ENCODE results near the gene ALDH9A1. TPM values are rescaled to one million over a fixed set of nuclear protein-coding genes. Genes with fewer than 3 reads are reported as not detected.

ALDH9A1 gene
- total RNA-seq, 1 donor from 2014 or later: 35.2 TPM

DNA sequence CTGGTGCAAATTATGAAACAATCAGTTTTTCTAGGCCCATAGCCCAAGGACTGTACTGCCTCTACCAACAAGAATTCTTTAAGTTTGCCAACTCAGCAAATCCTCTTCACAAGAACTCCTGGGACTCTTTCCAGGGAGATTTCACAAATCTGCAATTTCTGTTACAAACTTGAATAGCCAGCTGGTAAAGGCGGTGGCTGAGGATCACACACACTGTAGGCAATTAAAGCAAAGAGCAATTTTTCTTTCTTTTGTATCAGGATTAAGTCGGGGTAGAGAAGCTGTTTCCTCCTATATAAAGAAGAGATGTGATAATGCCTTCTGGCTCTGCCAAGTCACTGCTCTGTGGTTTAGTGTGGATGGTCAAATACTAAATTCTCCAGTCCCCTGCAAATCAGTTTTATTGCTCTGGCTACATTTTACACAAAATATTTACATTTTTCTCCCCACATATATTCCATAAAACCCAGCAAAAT lies 1.7 kb downstream of the ALDH9A1 start:
- no peak for DNase-seq (ENCODE audit: low spot score in 2 of 2, unreplicated experiment in 2 of 2)

DNA sequence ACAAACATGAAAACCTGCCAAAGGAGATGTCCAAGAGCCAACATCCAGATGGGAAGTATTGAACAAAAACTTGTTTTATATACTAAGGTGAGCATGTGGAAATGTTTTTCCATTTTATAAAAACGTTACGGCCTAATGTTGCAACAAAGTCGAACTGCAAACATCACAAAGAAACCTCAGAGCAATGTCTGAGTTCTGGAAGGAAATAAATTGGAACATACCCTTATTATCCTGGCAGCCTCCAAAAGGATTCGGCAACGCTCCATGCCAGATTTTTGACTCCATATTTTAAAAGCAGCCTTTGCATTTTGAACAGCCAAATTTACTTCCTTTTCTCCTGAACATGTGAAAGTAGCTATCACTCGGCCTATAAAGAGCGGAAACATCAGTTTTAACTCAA lies 3.3 kb downstream of the ALDH9A1 start:
- Mint-ChIP-seq H3K4me1 (peaks cover 19% of the 10 kb centered on the region), H3K27ac (no peak overlapping the region), H3K27me3 (ENCODE audit: low read depth) (no peaks in the 10 kb centered on the region), H3K36me3 (peaks cover 30% of the 10 kb centered on the region), H3K9me3 (peaks cover 12% of the 10 kb centered on the region), H3K4me3 (no peak overlapping the region)
- DNase-seq (ENCODE audit: low spot score in 2 of 2, unreplicated experiment in 2 of 2): no peak
- TF ChIP-seq, protein P1, sequence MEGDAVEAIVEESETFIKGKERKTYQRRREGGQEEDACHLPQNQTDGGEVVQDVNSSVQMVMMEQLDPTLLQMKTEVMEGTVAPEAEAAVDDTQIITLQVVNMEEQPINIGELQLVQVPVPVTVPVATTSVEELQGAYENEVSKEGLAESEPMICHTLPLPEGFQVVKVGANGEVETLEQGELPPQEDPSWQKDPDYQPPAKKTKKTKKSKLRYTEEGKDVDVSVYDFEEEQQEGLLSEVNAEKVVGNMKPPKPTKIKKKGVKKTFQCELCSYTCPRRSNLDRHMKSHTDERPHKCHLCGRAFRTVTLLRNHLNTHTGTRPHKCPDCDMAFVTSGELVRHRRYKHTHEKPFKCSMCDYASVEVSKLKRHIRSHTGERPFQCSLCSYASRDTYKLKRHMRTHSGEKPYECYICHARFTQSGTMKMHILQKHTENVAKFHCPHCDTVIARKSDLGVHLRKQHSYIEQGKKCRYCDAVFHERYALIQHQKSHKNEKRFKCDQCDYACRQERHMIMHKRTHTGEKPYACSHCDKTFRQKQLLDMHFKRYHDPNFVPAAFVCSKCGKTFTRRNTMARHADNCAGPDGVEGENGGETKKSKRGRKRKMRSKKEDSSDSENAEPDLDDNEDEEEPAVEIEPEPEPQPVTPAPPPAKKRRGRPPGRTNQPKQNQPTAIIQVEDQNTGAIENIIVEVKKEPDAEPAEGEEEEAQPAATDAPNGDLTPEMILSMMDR (IDR thresholded peaks at IDR 0.05; ENCODE audit: unreplicated experiment): no peak

More for the DNA sequence above, 1.7 kb downstream of the ALDH9A1 start:
- H3K4me3 Mint-ChIP-seq: peak overlapping the region; percentile 37
- H3K27ac Mint-ChIP-seq: peak overlapping the region; percentile 65
- peaks cover 8% of the 10 kb centered on the region for H3K27me3 Mint-ChIP-seq (ENCODE audit: low read depth)
- peaks cover 19% of the 10 kb centered on the region for H3K4me1 Mint-ChIP-seq
- TF ChIP-seq, protein P1 (IDR thresholded peaks at IDR 0.05; ENCODE audit: unreplicated experiment): no peak
- H3K9me3 Mint-ChIP-seq: peaks cover 6% of the 10 kb centered on the region
- H3K36me3 Mint-ChIP-seq: peaks cover 17% of the 10 kb centered on the region

DNA sequence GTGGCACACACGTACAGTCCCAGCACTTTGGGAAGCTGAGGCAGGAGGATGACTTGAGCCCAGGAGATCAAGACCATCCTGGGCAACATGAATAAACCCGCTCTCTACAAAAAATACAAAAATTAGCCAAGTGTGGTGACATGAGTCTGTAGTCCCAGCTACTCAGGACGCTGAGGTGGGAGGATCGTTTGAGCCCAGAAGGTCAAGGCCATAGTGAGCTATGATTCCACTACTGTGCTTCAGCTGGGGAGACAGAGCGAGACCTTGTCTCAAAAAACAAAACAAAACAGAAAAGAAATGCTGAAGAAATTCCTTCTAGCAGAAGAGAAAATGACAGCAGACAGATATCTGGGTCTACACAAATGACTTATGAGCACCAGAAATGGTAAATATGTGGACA lies 10.3 kb downstream of the ALDH9A1 start:
- DNase-seq (ENCODE audit: low spot score in 2 of 2, unreplicated experiment in 2 of 2): no peak
- Mint-ChIP-seq H3K27ac (no peak overlapping the region), H3K36me3 (peaks cover 51% of the 10 kb centered on the region), H3K27me3 (ENCODE audit: low read depth) (no peaks in the 10 kb centered on the region), H3K4me3 (no peak overlapping the region), H3K4me1 (no peaks in the 10 kb centered on the region), H3K9me3 (peaks cover 21% of the 10 kb centered on the region)
- TF ChIP-seq, protein P1 (IDR thresholded peaks at IDR 0.05; ENCODE audit: unreplicated experiment): no peak

DNA sequence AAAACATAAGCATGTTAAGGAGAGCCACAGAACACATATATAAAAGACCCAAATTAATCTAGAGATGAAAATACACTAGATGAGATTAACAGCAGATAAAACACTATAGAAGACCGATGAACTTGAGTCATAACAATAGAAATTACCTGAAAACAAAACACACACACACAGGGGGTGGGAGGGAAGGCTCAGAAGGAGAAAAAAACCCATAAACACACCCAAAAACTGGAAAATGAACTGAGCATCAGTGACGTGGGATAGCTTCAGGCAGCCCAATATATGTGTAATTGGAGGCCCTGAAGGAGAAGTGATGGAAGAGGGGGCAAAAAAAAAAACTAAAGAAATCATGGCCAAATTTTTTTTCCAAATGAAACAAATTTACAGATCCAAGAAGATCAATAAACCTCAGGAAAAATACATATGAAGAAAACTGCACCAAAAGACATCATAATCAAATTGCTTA lies 11.4 kb downstream of the ALDH9A1 start:
- Mint-ChIP-seq H3K4me3 (no peak overlapping the region), H3K4me1 (no peaks in the 10 kb centered on the region), H3K27ac (no peak overlapping the region), H3K27me3 (ENCODE audit: low read depth) (no peaks in the 10 kb centered on the region), H3K9me3 (peaks cover 19% of the 10 kb centered on the region), H3K36me3 (peaks cover 52% of the 10 kb centered on the region)
- no peak for DNase-seq (ENCODE audit: low spot score in 2 of 2, unreplicated experiment in 2 of 2)
- TF ChIP-seq, protein P1 (IDR thresholded peaks at IDR 0.05; ENCODE audit: unreplicated experiment): no peak

DNA sequence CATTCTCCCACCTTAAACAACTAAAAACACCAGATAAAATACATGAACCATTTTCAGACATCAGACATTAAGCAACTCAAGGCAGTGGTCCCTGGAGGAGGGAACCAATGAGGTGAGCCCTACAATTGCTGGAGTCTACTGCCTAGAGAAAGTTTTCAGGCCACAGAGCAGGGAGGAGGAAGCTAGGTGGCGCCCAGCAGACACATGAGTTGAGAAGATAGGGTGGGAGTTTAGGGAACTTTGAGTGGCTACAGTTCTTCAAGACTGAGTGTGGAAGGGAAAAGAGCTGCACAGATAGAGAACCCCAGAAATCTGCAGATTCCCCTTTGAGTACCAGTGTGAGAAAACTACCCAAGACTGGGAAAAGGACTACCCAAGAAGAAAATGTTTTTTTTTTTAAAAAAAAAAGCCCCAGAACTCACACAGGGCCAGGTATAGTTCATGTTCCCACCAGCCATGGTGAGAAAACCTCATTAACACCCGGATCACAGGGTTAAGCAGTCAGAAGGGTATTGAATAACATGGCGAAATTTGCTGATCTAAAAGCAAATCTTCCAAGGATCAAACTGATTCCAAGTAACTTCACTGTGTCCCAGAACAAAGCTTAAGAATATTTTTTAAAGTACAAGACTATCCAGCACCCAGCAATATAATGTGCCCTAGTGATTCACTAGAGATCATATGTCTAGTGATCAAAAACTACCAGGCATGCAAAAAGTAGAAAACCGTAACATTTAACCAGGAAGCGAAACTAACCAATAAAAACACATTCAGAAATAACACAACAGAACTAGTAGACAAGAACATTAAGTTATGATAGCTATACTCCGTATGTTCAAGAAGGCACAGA lies 12.0 kb downstream of the ALDH9A1 start:
- no peak for DNase-seq (ENCODE audit: low spot score in 2 of 2, unreplicated experiment in 2 of 2)
- Mint-ChIP-seq H3K36me3 (peaks cover 49% of the 10 kb centered on the region), H3K9me3 (peaks cover 14% of the 10 kb centered on the region), H3K4me3 (no peak overlapping the region), H3K27me3 (ENCODE audit: low read depth) (no peaks in the 10 kb centered on the region), H3K4me1 (no peaks in the 10 kb centered on the region), H3K27ac (no peak overlapping the region)
- TF ChIP-seq, protein P1 (IDR thresholded peaks at IDR 0.05; ENCODE audit: unreplicated experiment): no peak

Measured in mesothelial cell of epicardium (in vitro differentiated cells).